Left ventricle myocardium inferior (tissue), 1 donor: Measurements from ENCODE around the gene NOC4L. TPM values are rescaled to one million over a fixed set of nuclear protein-coding genes. Genes with fewer than 3 reads are reported as not detected.

ENCODE experiments used
- DNase-seq: peaks from one replicate; pipeline ENCODE4 v3.0.0-alpha.2; 2020
- H3K27ac ChIP-seq: fragments of 200-600 bp; replicated peaks from 2 replicates; pipeline ENCODE4 v1.8.0; 2021
- H3K27me3 ChIP-seq: fragments of 200-600 bp; 2 replicates; pipeline ENCODE4 v1.8.0; 2021; ENCODE audit warnings: low read depth
- H3K36me3 ChIP-seq: fragments of 200-600 bp; 2 replicates; pipeline ENCODE4 v1.8.0; 2021
- H3K4me1 ChIP-seq: fragments of 200-600 bp; 2 replicates; pipeline ENCODE4 v1.8.0; 2021
- H3K4me3 ChIP-seq: fragments of 200-600 bp; 2 replicates; pipeline ENCODE4 v1.8.0; 2021; ENCODE audit warnings: mild to moderate bottlenecking, moderate library complexity
- H3K9me3 ChIP-seq: fragments of 200-600 bp; replicated peaks from 2 replicates; pipeline ENCODE4 v1.8.0; 2021
- CTCF ChIP-seq: fragments of 200-600 bp; IDR thresholded peaks from 2 replicates; pipeline ENCODE4 v1.8.0; 2021; ENCODE audit warnings: antibody characterized with exemption, mild to moderate bottlenecking, borderline replicate concordance
- intact Hi-C: fragments of 100-400 bp; cut with micrococcal nuclease; formaldehyde crosslinking; loops from one replicate; pipeline ENCODE4 v1.11.0; 2022
- total RNA-seq: library from RNA; stranded (reverse); fragmentation: NEBNext Ultra II Directional; extraction: Animal tissue kit (Norgen Biotek cat#: 25700); gene quantifications from one replicate; pipeline ENCODE4 v1.2.1, GENCODE V29; 2021
- donor health status: DM: no; HTN: yes; CAD: no; lungs with severe emphysema.

The NOC4L gene
- total RNA-seq, 1 donor from 2014 or later = 10.3 TPM

DNA sequence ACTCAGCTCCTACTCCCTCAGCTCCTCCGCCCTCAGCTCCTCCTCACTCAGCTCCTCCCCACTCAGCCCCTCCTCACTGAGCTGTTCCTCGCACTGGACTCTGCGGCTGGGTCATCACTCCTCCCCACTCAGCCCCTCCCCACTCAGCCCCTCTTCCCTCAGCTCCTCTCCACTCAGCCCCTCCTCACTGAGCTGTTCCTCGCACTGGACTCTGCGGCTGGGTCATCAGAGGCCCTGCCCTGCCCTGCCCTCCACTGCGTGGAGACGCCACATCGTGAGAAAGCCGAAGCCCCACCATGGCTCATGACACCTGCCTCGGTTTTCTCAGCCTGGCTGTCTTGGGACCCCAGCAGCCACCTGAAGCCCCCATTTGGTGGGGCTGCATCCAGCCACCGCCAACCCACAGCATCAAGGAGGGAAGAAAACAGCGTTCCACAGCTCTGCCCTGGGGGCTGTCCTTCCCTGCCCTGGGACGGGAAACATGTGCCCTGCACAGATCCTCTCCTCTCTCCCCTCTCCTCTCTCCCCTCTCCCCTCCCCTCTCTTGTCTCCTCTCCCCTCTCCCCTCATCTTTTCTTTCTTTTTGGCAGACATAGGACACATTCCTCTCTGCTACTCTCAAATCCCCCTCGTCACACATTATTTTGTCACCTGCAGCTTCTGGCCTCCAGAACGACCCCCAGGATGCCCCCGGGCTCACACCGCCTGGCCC lies 17.7 kb downstream of the NOC4L start:
- Histone ChIP-seq H3K27me3 (peaks cover 50% of the 10 kb centered on the region), H3K4me1 (peaks cover 4% of the 10 kb centered on the region), H3K4me3 (no peak overlapping the region), H3K9me3 (no peaks in the 10 kb centered on the region), H3K36me3 (no peaks in the 10 kb centered on the region), H3K27ac (no peak overlapping the region)
- TF ChIP-seq CTCF = no peak
- DNase-seq = peak; percentile 10
- intact Hi-C loops = no loop called here

DNA sequence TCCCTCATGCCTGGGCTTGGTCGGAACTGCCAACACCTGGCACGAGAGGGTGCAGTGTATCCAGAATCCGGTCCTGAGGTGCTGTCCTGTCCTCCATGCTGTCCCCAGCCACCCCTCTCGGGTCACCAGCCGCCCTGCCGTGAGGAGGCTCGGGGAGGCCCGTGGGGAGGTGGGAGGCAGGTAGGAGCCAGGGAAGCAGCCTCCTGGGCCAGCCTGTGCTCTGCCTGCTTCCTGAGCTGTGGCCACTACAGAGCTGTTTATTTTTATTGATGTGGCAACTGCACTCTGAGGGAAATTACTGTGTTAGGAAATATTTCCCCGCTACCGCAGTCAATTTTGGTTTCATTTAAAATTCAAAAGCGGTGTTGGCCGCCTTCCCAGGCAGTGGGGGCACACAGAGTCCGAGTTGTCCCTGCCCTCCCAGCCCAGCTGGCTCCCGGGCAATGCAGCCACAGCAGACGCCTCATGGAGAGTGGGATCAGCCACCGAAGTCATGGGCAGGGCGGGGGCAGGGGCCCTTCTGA lies 18.3 kb downstream of the NOC4L start:
- H3K27me3 ChIP-seq = peaks cover 51% of the 10 kb centered on the region

GRCh38 chr12:132163041-132163910 lies 19.0 kb downstream of the NOC4L start:
- peak; percentile 11 for DNase-seq
- intact Hi-C loops = no loop called here
- Histone ChIP-seq H3K9me3 (no peaks in the 10 kb centered on the region), H3K4me1 (peaks cover 4% of the 10 kb centered on the region), H3K4me3 (peak overlapping the region; percentile 9), H3K27ac (no peak overlapping the region), H3K36me3 (no peaks in the 10 kb centered on the region), H3K27me3 (peaks cover 58% of the 10 kb centered on the region)
- TF ChIP-seq CTCF = no peak

More for the DNA sequence above, 18.3 kb downstream of the NOC4L start:
- Histone ChIP-seq H3K4me3 (peak overlapping the region; percentile 9), H3K27ac (no peak overlapping the region), H3K4me1 (peaks cover 4% of the 10 kb centered on the region), H3K36me3 (no peaks in the 10 kb centered on the region), H3K9me3 (no peaks in the 10 kb centered on the region)
- no peak for TF ChIP-seq CTCF
- DNase-seq = no peak
- intact Hi-C loops = no loop called here

DNA sequence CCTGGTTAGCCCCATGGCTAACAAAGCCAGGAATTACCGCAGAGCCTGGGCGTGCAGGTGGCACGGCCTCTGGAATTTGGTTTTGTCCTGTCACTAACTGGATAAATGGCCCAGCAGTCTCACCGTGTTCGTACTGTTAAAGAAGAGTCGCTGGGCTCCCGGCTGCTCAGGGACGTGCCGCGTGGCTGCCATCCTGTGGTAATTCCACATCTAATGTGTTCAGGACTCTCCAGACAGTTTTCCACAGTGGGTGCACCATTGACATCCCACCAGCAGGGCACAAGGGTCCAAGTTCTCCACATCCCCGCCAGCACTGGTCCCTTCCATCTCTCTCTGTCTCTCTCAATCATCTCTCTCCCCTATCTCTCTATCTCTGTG lies 19.6 kb downstream of the NOC4L start:
- H3K9me3 ChIP-seq = no peaks in the 10 kb centered on the region
- no peak for DNase-seq
- no peaks in the 10 kb centered on the region for H3K36me3 ChIP-seq
- H3K27me3 ChIP-seq = peaks cover 63% of the 10 kb centered on the region
- no peak overlapping the region for H3K4me3 ChIP-seq
- intact Hi-C loops = no loop called here
- peaks cover 4% of the 10 kb centered on the region for H3K4me1 ChIP-seq
- no peak for TF ChIP-seq CTCF
- H3K27ac ChIP-seq = no peak overlapping the region

- H3K36me3 ChIP-seq = no peaks in the 10 kb centered on the region
- intact Hi-C loops = no loop called here
- no peak overlapping the region for H3K27ac ChIP-seq
- H3K27me3 ChIP-seq = peaks cover 62% of the 10 kb centered on the region
- peaks cover 4% of the 10 kb centered on the region for H3K4me1 ChIP-seq
- H3K4me3 ChIP-seq = no peak overlapping the region
- no peak for TF ChIP-seq CTCF
- H3K9me3 ChIP-seq = no peaks in the 10 kb centered on the region
- no peak for DNase-seq
These were observed 20.2 kb downstream of the NOC4L start for GRCh38 chr12:132164426-132164825.
